Testis (tissue), 3 donors: ENCODE measurements around the gene EMILIN3. TPM values are rescaled to one million over a fixed set of nuclear protein-coding genes. Genes with fewer than 3 reads are reported as not detected.

Source experiments
- DNase-seq: peaks from one replicate; pipeline ENCODE4 v3.0.0-alpha.2; 2019
- H3K27ac ChIP-seq, 2 donors: fragments of 200-600 bp; sonication (generic); one replicate each; pipeline ENCODE4 v1.5.1; 2019
- H3K27me3 ChIP-seq: fragments of 200-600 bp; sonication (generic); one replicate; pipeline ENCODE4 v1.5.1; 2019
- H3K36me3 ChIP-seq: fragments of 200-600 bp; sonication (generic); one replicate; pipeline ENCODE4 v1.5.1; 2017; ENCODE audit warnings: low read depth; ENCODE audit errors: missing control alignments
- H3K4me1 ChIP-seq: fragments of 200-600 bp; sonication (generic); one replicate; pipeline ENCODE4 v1.5.1; 2019
- H3K4me3 ChIP-seq, 2 donors: fragments of 200-600 bp; sonication (generic); one replicate each; pipeline ENCODE4 v1.5.1; 2017 to 2019
- H3K9me3 ChIP-seq: fragments of 200-600 bp; sonication (generic); one replicate; pipeline ENCODE4 v1.5.1; 2017
- POLR2A ChIP-seq: fragments of 450-650 bp; IDR thresholded peaks from one replicate; pipeline ENCODE4 v1.6.1; 2017; ENCODE audit warnings: antibody characterized with exemption, mild to moderate bottlenecking, moderate library complexity
- WGBS, 2 donors: methylation state at CpG; one replicate each; pipeline ENCODE4 v1.1.5; 2018; 5-methylcytosine and 5-hydroxymethylcytosine counted together
- intact Hi-C: fragments of 100-400 bp; cut with DNase I; formaldehyde crosslinking; loops from one replicate; pipeline ENCODE4 v1.15.1; 2023; ENCODE audit warnings: low total_unique reads
- polyA plus RNA-seq: library from polyadenylated mRNA; stranded (reverse); fragments of 350-450 nt; fragmentation: Illumina TruSeq; extraction: RNeasy Lipid Tissue Mini Kit (QIAGEN cat#74804); gene quantifications from one replicate; pipeline ENCODE4 v1.2.3, GENCODE V29; 2014; ENCODE audit warnings: low read depth, low replicate concordance; ENCODE audit not compliant: insufficient read depth
- total RNA-seq, 2 donors: library from RNA; depleted of rRNA; stranded (reverse); fragments of >200 nt; gene quantifications; one replicate each; pipeline ENCODE4 v1.2.3, GENCODE V29; 2016
- TF ChIP-seq, protein P1 (sequence below), 3 experiments: fragments of 450-650 bp in 2 of 3; fragments of 200-600 bp in 1 of 3; sonication (generic) in 1 of 3; IDR thresholded peaks; one replicate each; pipeline ENCODE4 v1.5.1; 2016 to 2019; ENCODE audit warnings: antibody characterized with exemption in 3 of 3, mild to moderate bottlenecking in 2 of 3, moderate library complexity in 1 of 3

EMILIN3 gene
- total and polyA plus RNA-seq, 3 donors from 2014 or later: 3.7 to 14.8 (median 4.2) TPM

DNA sequence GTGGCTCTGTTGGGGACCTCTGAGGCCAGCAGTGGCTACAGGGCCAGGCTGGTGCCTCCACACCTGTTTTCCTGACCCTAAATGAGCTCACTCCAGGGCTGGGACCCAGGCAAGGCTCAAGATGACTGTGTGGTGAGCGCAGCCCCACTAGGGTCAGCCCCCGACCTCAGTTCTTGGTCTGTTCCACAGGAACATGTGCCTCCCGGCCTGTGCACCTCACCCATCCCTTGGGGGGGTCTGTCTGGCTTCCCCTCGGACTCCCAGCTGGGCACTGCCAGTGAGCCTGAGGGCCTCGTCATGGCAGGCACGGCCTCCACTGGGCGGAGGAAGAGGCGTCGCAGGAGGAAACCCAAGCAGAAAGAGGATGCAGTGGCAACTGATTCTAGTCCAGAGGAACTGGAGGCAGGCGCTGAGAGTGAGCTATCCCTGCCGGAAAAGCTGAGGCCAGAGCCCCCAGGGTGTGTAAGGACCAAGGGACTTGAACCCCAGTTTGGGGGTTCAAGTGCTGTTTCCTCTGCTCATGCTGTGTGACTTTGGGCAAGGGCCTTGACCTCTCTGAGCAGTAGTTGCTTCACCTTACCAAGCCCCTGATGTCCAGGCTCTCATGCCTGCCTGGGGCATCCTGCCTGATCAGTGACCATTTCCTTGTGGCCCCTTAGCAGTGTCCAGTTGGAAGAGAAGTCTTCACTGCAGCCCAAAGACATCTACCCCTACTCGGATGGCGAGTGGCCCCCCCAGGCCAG lies 18.0 kb downstream of the EMILIN3 start:
- H3K27me3 ChIP-seq: no peaks in the 10 kb centered on the region
- H3K36me3 ChIP-seq: no peaks in the 10 kb centered on the region
- DNase-seq: no peak
- H3K9me3 ChIP-seq: no peaks in the 10 kb centered on the region
- 93 to 99% methylated on average over 10 to 13 of the region's 13 CpGs for WGBS, 2 donors
- no peak for TF ChIP-seq POLR2A
- TF ChIP-seq, protein P1, sequence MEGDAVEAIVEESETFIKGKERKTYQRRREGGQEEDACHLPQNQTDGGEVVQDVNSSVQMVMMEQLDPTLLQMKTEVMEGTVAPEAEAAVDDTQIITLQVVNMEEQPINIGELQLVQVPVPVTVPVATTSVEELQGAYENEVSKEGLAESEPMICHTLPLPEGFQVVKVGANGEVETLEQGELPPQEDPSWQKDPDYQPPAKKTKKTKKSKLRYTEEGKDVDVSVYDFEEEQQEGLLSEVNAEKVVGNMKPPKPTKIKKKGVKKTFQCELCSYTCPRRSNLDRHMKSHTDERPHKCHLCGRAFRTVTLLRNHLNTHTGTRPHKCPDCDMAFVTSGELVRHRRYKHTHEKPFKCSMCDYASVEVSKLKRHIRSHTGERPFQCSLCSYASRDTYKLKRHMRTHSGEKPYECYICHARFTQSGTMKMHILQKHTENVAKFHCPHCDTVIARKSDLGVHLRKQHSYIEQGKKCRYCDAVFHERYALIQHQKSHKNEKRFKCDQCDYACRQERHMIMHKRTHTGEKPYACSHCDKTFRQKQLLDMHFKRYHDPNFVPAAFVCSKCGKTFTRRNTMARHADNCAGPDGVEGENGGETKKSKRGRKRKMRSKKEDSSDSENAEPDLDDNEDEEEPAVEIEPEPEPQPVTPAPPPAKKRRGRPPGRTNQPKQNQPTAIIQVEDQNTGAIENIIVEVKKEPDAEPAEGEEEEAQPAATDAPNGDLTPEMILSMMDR (IDR thresholded peaks at IDR 0.05): no peak
- intact Hi-C loops: loop anchor here (10.0 kb wide), 1 partner anchor 66 kb away; no protein-coding TSS in a partner anchor
- H3K4me3 ChIP-seq: no peak overlapping the region
- no peaks in the 10 kb centered on the region for H3K4me1 ChIP-seq
- H3K27ac ChIP-seq: no peak overlapping the region

DNA sequence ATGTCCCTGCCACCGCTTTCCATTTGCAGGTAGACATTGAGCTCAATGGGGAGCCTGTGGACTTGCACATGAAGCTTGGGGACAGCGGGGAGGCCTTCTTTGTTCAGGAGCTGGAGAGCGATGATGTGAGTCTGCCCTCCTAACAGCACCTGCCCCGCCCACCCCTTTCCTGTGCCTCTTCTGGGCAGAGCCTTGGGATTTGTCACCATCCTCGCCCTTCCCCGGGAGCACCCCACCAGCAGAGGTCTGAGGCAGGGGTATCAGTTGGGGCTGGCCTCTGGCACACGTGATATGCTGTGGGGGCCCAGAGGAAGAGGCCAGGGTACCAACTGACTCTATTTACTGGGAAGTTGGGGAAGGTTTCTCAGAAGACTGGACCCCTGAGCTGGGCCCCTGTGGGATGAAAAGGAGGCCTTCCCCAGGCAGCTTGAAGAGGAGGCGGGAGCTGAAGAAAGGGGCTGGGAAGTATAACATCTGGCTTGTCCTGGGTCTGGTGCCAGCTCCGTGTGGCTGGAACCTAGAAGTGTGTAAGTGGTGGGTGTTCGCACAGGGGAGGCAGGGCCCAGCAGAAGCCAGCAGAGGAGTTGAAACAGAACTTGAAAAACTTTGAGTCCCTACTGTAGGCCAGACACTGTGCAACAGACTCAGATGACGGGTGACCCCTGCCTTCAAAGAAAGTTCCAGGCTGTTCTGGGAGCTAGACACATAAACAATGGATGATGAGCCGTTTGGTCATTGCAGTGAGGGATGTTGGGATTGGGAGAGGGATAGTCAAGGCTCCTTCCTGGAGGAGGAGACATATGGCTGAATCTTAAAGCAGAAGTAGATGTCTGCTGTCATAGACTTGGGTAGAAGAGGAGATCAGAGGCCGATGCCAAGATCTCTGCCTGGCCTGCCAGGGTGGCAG lies 18.8 kb downstream of the EMILIN3 start:
- intact Hi-C loops: loop anchor here (10.0 kb wide), 1 partner anchor 67 kb away; no protein-coding TSS in a partner anchor
- H3K9me3 ChIP-seq: no peaks in the 10 kb centered on the region
- no peak overlapping the region for H3K27ac ChIP-seq
- no peaks in the 10 kb centered on the region for H3K27me3 ChIP-seq
- DNase-seq: no peak
- 81 to 89% methylated on average over 7 to 13 of the region's 13 CpGs for WGBS, 2 donors
- no peaks in the 10 kb centered on the region for H3K36me3 ChIP-seq
- no peak for TF ChIP-seq POLR2A
- TF ChIP-seq, protein P1 (IDR thresholded peaks at IDR 0.05): no peak
- no peaks in the 10 kb centered on the region for H3K4me1 ChIP-seq
- no peak overlapping the region for H3K4me3 ChIP-seq

DNA sequence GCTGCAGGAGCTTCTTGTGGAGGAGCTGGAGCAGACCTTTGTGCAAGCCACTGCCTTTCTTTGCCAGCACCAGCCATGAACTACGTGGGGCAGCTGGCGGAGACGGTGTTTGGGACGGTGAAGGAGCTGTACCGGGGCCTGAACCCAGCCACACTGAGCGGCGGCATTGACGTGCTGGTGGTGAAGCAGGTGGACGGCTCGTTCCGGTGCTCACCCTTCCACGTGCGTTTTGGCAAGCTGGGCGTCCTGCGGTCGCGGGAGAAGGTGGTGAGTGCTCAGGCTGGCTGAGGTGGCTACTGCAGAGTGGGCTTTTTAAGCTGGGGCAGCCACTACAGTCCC lies 20.9 kb downstream of the EMILIN3 start:
- DNase-seq: no peak
- H3K4me3 ChIP-seq: no peak overlapping the region
- no peaks in the 10 kb centered on the region for H3K27me3 ChIP-seq
- H3K36me3 ChIP-seq: no peaks in the 10 kb centered on the region
- TF ChIP-seq POLR2A: no peak
- TF ChIP-seq, protein P1 (IDR thresholded peaks at IDR 0.05): no peak
- whole genome bisulfite sequencing, 2 donors: 95 to 98% methylated on average over 10 to 17 of the region's 17 CpGs
- no peak overlapping the region for H3K27ac ChIP-seq
- peaks cover 6% of the 10 kb centered on the region for H3K4me1 ChIP-seq
- H3K9me3 ChIP-seq: no peaks in the 10 kb centered on the region
- intact Hi-C loops: loop anchor here (10.0 kb wide), 1 partner anchor 69 kb away; no protein-coding TSS in a partner anchor

DNA sequence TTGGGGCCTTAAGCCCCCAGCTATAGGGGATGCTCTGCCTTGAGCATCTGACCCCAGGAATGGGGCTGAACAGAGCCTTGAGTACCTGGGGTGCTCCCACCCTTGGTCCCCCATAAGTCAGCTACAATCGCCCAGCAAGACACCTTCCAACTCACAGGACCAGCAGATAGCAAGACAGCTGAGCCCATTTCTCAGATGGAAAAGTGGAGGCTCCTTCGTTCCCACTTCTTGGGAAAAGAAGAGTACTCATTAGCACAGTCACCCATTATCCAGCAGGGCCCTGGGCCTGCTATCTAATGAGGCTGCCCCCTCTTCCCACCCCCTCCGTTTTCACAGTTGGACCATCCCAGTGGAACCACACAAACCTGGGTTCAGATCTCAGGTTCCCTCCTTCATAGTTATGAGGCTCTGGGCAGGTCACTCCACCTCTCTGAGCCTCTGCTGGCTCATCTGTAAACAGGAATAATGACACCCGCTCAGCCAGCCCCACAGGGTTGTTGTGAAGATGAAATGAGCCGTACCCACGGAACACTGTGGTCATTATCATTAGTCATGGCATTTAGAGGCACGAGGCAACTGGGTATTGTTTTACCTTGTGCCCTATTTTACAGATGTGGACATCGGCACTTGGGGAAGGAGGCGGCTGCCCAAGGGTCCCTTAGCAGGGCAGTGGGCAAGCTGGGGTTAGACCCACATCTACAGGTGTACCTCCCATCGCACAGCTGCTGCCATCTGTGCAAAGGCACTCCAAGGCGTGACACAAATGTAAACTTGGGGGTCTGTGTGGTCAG lies 21.5 kb downstream of the EMILIN3 start:
- H3K27ac ChIP-seq: no peak overlapping the region

More for the DNA sequence above, 21.5 kb downstream of the EMILIN3 start:
- H3K27me3 ChIP-seq: no peaks in the 10 kb centered on the region
- intact Hi-C loops: loop anchor here (10.0 kb wide), 1 partner anchor 70 kb away; no protein-coding TSS in a partner anchor
- H3K4me1 ChIP-seq: peaks cover 8% of the 10 kb centered on the region
- no peak for DNase-seq
- WGBS, 2 donors: 94% methylated on average over 6 to 11 of the region's 11 CpGs
- TF ChIP-seq POLR2A: no peak
- TF ChIP-seq, protein P1 (IDR thresholded peaks at IDR 0.05): no peak
- no peaks in the 10 kb centered on the region for H3K36me3 ChIP-seq
- H3K4me3 ChIP-seq: no peak overlapping the region
- no peaks in the 10 kb centered on the region for H3K9me3 ChIP-seq
